Adrenal gland (tissue), 12 donors: ENCODE results near the gene ISCU. TPM values are rescaled to one million over a fixed set of nuclear protein-coding genes. Genes with fewer than 3 reads are reported as not detected.

Source experiments
- DNase-seq, 7 donors: peaks; one replicate each; pipeline ENCODE4 v3.0.0-alpha.2; 2019 to 2020
- H3K27ac ChIP-seq, 5 donors: fragments of 200-600 bp; sonication (generic) in 4 of 5; 1 replicate in 3 of 5; 2 replicates in 2 of 5; pipeline versions ENCODE4 v1.5.1 to v1.8.0; 2016 to 2020; ENCODE audit warnings: mild to moderate bottlenecking in 1 of 5
- H3K27me3 ChIP-seq: fragments of 200-600 bp; 2 replicates; pipeline ENCODE4 v1.8.0; 2021
- H3K36me3 ChIP-seq, 2 donors: fragments of 200-600 bp; replicated peaks in 1 of 2; 1 replicate in 1 of 2; 2 replicates in 1 of 2; pipeline versions ENCODE4 v1.5.1 to v1.8.0; 2018 to 2022
- H3K4me1 ChIP-seq, 2 donors: fragments of 200-600 bp; replicated peaks in 1 of 2; 1 replicate in 1 of 2; 2 replicates in 1 of 2; pipeline versions ENCODE4 v1.5.1 to v1.8.0; 2018 to 2021
- H3K4me3 ChIP-seq, 4 donors: fragments of 200-600 bp; sonication (generic) in 3 of 4; one replicate each; pipeline ENCODE4 v1.5.1; 2016 to 2018
- H3K9me3 ChIP-seq, 3 donors: fragments of 200-600 bp; sonication (generic) in 1 of 3; replicated peaks in 1 of 3; 1 replicate in 2 of 3; 2 replicates in 1 of 3; pipeline versions ENCODE4 v1.5.1 to v1.8.0; 2016 to 2021
- CTCF ChIP-seq, 6 experiments: fragments of 450-650 bp in 4 of 6; fragments of 200-600 bp in 2 of 6; sonication (generic) in 1 of 6; IDR thresholded peaks; 1 replicate in 5 of 6; 2 replicates in 1 of 6; pipeline versions ENCODE4 v1.5.1 to v1.8.0; 2016 to 2021; ENCODE audit warnings: antibody characterized with exemption in 6 of 6, mild to moderate bottlenecking in 2 of 6, moderate library complexity in 1 of 6
- POLR2A ChIP-seq, 2 donors: fragments of 450-650 bp; IDR thresholded peaks; one replicate each; pipeline ENCODE4 v1.6.1; 2017; ENCODE audit warnings: antibody characterized with exemption in 2 of 2, mild to moderate bottlenecking in 2 of 2, moderate library complexity in 1 of 2
- WGBS, 4 donors: extraction: QIAGEN DNeasy Blood & Tissue Kit in 2 of 4; methylation state at CpG; one replicate each; pipeline versions ENCODE4 v1.1.5 to v1.1.7; 2013 to 2017; 5-methylcytosine and 5-hydroxymethylcytosine counted together
- intact Hi-C, 2 donors: fragments of 100-400 bp; cut with DNase I; formaldehyde crosslinking; loops; one replicate each; pipeline versions ENCODE4 v1.14.1 to v1.15.0; 2022 to 2023
- polyA plus RNA-seq, 3 donors: library from polyadenylated mRNA; stranded (reverse); fragments of 200-250 nt in 2 of 3; fragments of 350-450 nt in 1 of 3; fragmentation: Illumina TruSeq in 1 of 3; extraction: RNeasy Lipid Tissue Mini Kit (QIAGEN cat#74804) in 1 of 3; gene quantifications; one replicate each; pipeline ENCODE4 v1.2.3, GENCODE V29; 2013 to 2014
- total RNA-seq, 9 donors: library from RNA; depleted of rRNA in 4 of 9; stranded (reverse); fragments of >200 nt in 4 of 9; fragments of 120-200 nt in 1 of 9; fragmentation: NEBNext Ultra II Directional in 1 of 9; extraction: Animal tissue kit (Norgen Biotek cat#: 25700) in 1 of 9; gene quantifications; one replicate each; pipeline versions ENCODE4 v1.1.0 to v1.2.4, GENCODE V29; 2013 to 2023
- donor health status: healthy with polysubstance abuse.
- donor health status: Bipolar disorder and iron deficiency.
- donor health status: DM: yes; HTN: yes; CAD: no.
- donor health status: DM: no; HTN: no; CAD: no.
- donor health status: DM: no; HTN: no; CAD: no.
- donor health status: DM: yes; HTN: yes; CAD: no.

Gene ISCU
- total and polyA plus RNA-seq, 12 donors, result 209 to 1,219 (median 393) TPM

DNA sequence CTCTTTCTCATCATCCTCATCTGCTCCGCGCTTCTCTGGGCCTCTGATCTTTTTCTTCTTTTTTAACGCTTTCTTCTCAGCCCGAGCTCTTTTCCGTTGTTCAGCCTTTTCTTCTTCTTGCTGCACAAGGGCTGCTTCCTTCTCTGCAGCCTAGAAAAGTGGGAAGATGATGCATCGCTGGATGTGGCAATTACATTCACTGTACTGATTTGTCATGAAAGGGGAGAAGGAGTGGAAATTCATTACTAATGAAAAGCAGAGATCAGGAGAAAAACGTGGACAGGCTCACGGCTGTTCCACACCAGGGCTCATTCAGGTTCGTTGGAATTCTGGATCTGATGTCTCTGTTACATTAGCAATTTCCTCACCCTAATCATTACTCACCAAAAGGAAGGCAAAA, 32.2 kb upstream of the ISCU start:
- intact Hi-C loops, result no loop called here
- no peak overlapping the region for H3K27ac ChIP-seq
- no peak overlapping the region for H3K4me3 ChIP-seq
- H3K9me3 ChIP-seq, result no peaks in the 10 kb centered on the region
- no peak for DNase-seq
- peaks cover 0 to 76% of the 10 kb centered on the region in 2 donors for H3K36me3 ChIP-seq
- H3K27me3 ChIP-seq, result no peaks in the 10 kb centered on the region
- no peak for TF ChIP-seq POLR2A (IDR thresholded peaks at IDR 0.05)
- TF ChIP-seq CTCF (IDR thresholded peaks at IDR 0.05), result no peak
- H3K4me1 ChIP-seq, result peaks cover 0 to 8% of the 10 kb centered on the region in 2 donors
- WGBS, 4 donors, result 90 to 96% (median 94%) methylated on average over 9 of the region's 9 CpGs

DNA sequence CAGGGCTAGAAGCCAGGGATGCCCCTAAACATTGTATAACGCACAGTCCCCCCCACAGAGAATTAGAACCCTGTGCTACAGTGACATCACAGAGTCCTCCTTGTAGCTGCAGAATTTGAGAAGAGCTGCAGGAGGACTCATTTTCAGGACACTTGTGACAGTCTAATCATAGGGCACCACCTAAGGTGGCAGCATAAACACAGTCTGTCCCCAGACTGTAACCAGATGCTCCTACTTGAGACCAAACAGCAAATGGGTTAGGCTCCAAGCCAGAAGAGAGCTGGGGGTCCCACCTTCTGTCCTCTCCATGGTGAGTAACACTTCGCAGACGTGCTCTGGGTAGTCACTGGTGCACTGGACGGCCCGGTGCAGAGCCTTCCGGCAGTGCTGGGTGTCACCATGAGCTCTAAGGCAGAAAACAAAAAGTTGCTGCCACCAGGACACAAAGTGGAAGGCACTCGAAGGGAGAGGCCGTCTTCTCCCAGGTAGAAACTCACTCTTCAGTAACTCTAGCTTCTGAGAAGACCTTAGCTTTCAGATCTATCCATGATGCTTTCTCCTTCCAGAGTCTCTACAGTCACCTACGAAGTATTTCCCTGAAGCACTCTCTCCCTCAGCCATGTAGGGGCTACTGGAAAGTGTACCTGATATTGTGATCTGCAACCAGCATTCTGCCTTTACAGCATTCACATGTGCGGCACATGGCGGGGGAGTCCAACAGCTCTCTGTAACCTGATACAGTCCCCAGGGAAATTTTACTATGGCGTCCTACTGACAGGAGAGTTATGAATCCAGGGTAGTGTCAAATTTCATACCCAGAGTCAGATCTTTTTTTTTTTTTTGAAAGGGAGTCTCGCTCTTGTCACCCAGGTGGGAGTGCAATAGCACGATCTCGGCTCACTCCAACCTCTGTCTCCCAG, 30.2 kb upstream of the ISCU start:
- intact Hi-C loops, result no loop called here
- Histone ChIP-seq H3K27ac (no peak overlapping the region), H3K4me3 (no peak overlapping the region), H3K9me3 (no peaks in the 10 kb centered on the region), H3K4me1 (peaks cover 0 to 8% of the 10 kb centered on the region in 2 donors), H3K27me3 (no peaks in the 10 kb centered on the region), H3K36me3 (peaks cover 0 to 79% of the 10 kb centered on the region in 2 donors)
- TF ChIP-seq CTCF (IDR thresholded peaks at IDR 0.05) (no peak), POLR2A (IDR thresholded peaks at IDR 0.05) (no peak)
- WGBS, 4 donors, result 90 to 94% (median 93%) methylated on average over 11 to 15 of the region's 15 CpGs
- no peak for DNase-seq

GRCh38 chr12:108538146-108538545, 24.2 kb upstream of the ISCU start:
- H3K36me3 ChIP-seq, result peaks cover 0 to 52% of the 10 kb centered on the region in 2 donors
- TF ChIP-seq POLR2A (IDR thresholded peaks at IDR 0.05) (no peak), CTCF (IDR thresholded peaks at IDR 0.05) (no peak)

DNA sequence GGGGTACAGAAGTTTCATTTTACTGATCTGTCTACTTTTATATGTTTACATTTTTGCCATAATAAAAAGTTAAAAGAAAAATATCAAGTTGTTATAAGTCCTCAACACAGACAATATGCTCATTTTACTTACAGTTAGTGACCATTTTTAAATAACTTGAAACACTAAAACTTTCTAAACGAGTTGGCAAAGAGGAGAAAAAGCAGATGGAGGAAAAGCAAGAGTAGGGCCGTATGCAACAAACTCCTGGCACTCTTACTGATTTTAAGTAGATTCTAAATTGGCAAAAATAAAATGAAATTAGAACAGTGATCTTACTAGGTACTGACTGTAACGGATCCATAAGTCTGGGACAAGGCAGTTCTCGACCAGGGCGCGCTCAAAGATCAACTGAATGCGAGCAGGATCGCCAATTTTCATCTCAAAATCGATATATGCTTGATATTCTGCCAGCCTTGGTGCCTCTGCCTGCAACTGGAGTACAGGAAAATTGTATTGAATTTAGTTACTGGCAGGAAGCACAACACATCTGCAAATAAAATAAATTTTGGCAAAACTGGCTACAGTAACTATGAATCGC, 23.7 kb upstream of the ISCU start:
- H3K4me3 ChIP-seq, result no peak overlapping the region
- TF ChIP-seq CTCF (IDR thresholded peaks at IDR 0.05) (no peak), POLR2A (IDR thresholded peaks at IDR 0.05) (no peak)
- no peaks in the 10 kb centered on the region for H3K9me3 ChIP-seq
- intact Hi-C loops, result no loop called here
- WGBS, 4 donors, result 93 to 98% (median 96%) methylated on average over 10 of the region's 10 CpGs
- no peak for DNase-seq
- peaks cover 3 to 13% of the 10 kb centered on the region in 2 donors for H3K4me1 ChIP-seq
- H3K27me3 ChIP-seq, result no peaks in the 10 kb centered on the region
- H3K36me3 ChIP-seq, result peaks cover 0 to 56% of the 10 kb centered on the region in 2 donors
- no peak overlapping the region for H3K27ac ChIP-seq

More at GRCh38 chr12:108538146-108538545, 24.2 kb upstream of the ISCU start:
- intact Hi-C loops, result no loop called here
- no peaks in the 10 kb centered on the region for H3K9me3 ChIP-seq
- H3K4me3 ChIP-seq, result no peak overlapping the region
- no peaks in the 10 kb centered on the region for H3K27me3 ChIP-seq
- no peak for DNase-seq
- peaks cover 3 to 15% of the 10 kb centered on the region in 2 donors for H3K4me1 ChIP-seq
- no peak overlapping the region for H3K27ac ChIP-seq
- 76 to 95% (median 78%) methylated on average over 6 of the region's 6 CpGs for WGBS, 4 donors
